BJ (cell line): ENCODE data around the gene LILRA1. TPM values are rescaled to one million over a fixed set of nuclear protein-coding genes. Genes with fewer than 3 reads are reported as not detected.
"Not testable (repeated sequence)": the region's sequence is repeated elsewhere in the genome, so short reads cannot be mapped to it uniquely, and the experiment has no call there.

Experiments
- CTCF ChIA-PET: fragments of 350-600 bp; formaldehyde crosslinking; extraction: SDS; loops from one replicate; lab custom pipeline; 2021; ENCODE audit warnings: antibody characterized with exemption, inconsistent platforms; lab: Yijun Ruan, JAX
- POLR2A ChIA-PET: fragments of 300-600 bp; sonication (Branson Sonifier 250); formaldehyde crosslinking; extraction: SDS; loops from one replicate; lab custom pipeline; 2021; ENCODE audit warnings: antibody characterized with exemption; lab: Charles Lee
- DNase-seq: peaks from one replicate; pipeline ENCODE4 v3.0.0-alpha.2; 2011; ENCODE audit warnings: low read depth
- H3K27me3 ChIP-seq: 2 replicates; pipeline ENCODE4 v1.6.0; 2011; ENCODE audit warnings: low read length; ENCODE audit not compliant: control insufficient read depth, insufficient read depth
- H3K36me3 ChIP-seq: 2 replicates; pipeline ENCODE4 v1.5.1; 2011; ENCODE audit warnings: low read length; ENCODE audit not compliant: control insufficient read depth, insufficient read depth
- H3K4me3 ChIP-seq: 2 replicates; pipeline ENCODE4 v1.5.1; 2011; ENCODE audit warnings: low read depth, mild to moderate bottlenecking, control low read depth, low read length
- CTCF ChIP-seq: IDR thresholded peaks from 2 replicates; pipeline ENCODE4 v1.5.1; 2011; ENCODE audit warnings: low read depth, mild to moderate bottlenecking, control low read depth, inconsistent platforms, low read length, moderate library complexity; ENCODE audit not compliant: insufficient read depth
- polyA plus RNA-seq: library from polyadenylated mRNA; depleted of rRNA; stranded (reverse); fragments of >200 nt; gene quantifications from 2 replicates; pipeline ENCODE4 v1.2.3, GENCODE V29; 2011

The LILRA1 gene
- polyA plus RNA-seq, 1 experiment, result not detected

DNA sequence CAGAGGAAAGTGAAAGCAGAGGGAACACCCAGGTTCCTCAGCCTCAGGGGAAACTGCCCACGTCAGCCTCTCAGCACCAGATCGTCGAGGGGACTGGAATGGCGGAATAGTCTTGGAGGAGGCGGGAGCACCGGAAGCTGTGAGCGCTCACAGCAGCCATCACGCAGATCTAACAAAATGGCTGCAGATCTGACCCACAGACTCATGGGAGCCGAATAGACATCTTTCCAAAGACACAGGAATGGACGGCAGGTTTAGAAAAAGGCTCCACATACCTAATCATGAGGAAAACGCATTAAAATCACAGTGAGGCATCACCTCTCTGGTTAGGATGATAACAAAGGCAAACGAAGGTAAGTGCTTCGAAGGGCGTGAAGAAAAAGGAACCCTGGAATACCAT lies 31.6 kb upstream of the LILRA1 start:
- DNase-seq, result no peak
- ChIA-PET POLR2A (no interaction called here), CTCF (no interaction called here)
- Histone ChIP-seq H3K4me3 (no peak overlapping the region), H3K27me3 (no peaks in the 10 kb centered on the region), H3K36me3 (no peaks in the 10 kb centered on the region)
- TF ChIP-seq CTCF, result no peak

GRCh38 chr19:54563206-54563605 lies 30.2 kb upstream of the LILRA1 start:
- DNase-seq, CTCF ChIA-PET, POLR2A ChIA-PET: not testable (repeated sequence)

DNA sequence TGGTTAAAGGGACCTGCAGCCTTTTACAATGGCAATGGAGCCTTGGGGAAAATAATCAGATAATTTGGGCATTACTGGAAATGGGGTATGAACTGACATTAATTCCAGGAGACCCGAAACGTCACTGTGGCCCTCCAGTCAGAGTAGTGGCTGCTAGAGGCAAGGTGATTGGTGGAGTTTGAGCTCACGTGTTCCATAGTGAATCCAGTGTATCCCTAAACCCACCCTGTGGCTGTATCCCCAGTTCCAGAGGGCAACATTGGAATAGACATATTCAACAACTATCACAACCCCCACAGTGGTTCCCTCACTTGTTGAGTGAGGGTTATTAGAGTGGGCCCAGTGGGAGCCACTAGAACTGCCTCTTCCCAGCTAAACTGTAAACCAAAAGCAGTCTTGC lies 23.1 kb upstream of the LILRA1 start:
- no peak for DNase-seq
- TF ChIP-seq CTCF, result no peak
- Histone ChIP-seq H3K36me3 (no peaks in the 10 kb centered on the region), H3K4me3 (no peak overlapping the region), H3K27me3 (no peaks in the 10 kb centered on the region)
- ChIA-PET CTCF (no interaction called here), POLR2A (no interaction called here)

More at GRCh38 chr19:54563206-54563605, 30.2 kb upstream of the LILRA1 start:
- H3K27me3 ChIP-seq, H3K4me3 ChIP-seq, H3K36me3 ChIP-seq: not testable (repeated sequence)

GRCh38 chr19:54571715-54572615 lies 21.5 kb upstream of the LILRA1 start:
- POLR2A ChIA-PET, H3K27me3 ChIP-seq, H3K36me3 ChIP-seq, CTCF ChIA-PET, DNase-seq, H3K4me3 ChIP-seq: not testable (repeated sequence)

DNA sequence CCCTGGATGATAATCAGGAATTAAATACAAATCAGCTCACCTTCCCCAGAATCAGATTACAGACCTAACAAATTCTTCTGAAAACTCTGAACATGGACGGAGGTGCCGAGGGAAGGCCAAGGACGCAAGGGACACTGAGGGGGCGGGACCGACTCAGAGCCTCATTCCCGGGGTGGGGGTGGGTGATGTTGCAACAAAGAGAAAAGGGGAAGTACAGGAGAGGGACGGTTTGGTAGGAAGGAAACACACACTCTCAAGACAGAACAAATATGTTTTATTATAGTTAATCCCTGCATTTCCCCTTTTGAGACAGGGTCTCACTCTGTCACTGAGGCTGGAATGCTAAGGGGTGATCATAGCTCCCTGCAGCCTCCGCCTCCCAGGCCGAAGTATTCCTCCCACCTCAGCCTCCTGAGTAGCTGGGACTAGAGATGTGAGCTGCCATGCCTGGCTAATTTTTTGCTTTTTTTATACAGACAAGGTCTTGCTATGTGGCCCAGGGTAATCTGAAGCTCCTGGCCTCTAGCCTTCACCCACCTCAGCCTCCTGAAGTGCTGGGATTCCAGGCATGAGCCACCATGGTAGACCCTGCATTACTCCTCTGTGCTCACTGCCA lies 20.6 kb upstream of the LILRA1 start:
- CTCF ChIA-PET, result no interaction called here
- POLR2A ChIA-PET, result no interaction called here
- no peaks in the 10 kb centered on the region for H3K36me3 ChIP-seq

More for the DNA sequence above, 20.6 kb upstream of the LILRA1 start:
- Histone ChIP-seq H3K27me3 (no peaks in the 10 kb centered on the region), H3K4me3 (no peak overlapping the region)
- no peak for DNase-seq
- no peak for TF ChIP-seq CTCF
